ENCODE measurements around the gene EML3.
"Not testable (repeated sequence)": the region's sequence is repeated elsewhere in the genome, so short reads cannot be mapped to it uniquely, and the experiment has no call there.

EML3 gene

GRCh38 chr11:62573592-62574362 lies 38.8 kb downstream of the EML3 start, which contains the start of gene EEF1G:
Gene EEF1G (minus strand): TSS chr11:62573891. CDS start chr11:62573842, 49 bp downstream.
- ChIA-PET CTCF (interaction anchor here (0.8 to 2.1 kb wide), 10 partner anchors 8 to 178 kb away, joined by 3 to 15 read pairs (median 4); no protein-coding TSS in a partner anchor), POLR2A (interaction anchor here (0.6 to 2.4 kb wide), 28 partner anchors 9 to 280 kb away, joined by 3 to 65 read pairs (median 5); partner anchors contain the start of genes AHNAK, C11orf98, CSKMT and LBHD1)
- peak within 1 kb of the TSS; percentile 97 for H3K4me3 ChIP-seq (ENCODE audit: low read depth, low read length)
- TF ChIP-seq CTCF (IDR thresholded peaks at IDR 0.05; ENCODE audit: insufficient read depth, low read length, missing control alignments) = no peak
- peak; percentile 99 for DNase-seq (ENCODE audit: low read depth, low spot score)

GRCh38 chr11:62573006-62573591 lies 39.5 kb downstream of the EML3 start:
- TF ChIP-seq CTCF (IDR thresholded peaks at IDR 0.05; ENCODE audit: insufficient read depth, low read length, missing control alignments) = no peak
- ChIA-PET POLR2A (interaction anchor here (0.7 to 2.4 kb wide), 25 partner anchors 9 to 268 kb away, joined by 3 to 65 read pairs (median 5); partner anchors contain the start of genes AHNAK, C11orf98, CSKMT and LBHD1), CTCF (interaction anchor here (0.7 to 4.7 kb wide), 14 partner anchors 12 to 178 kb away, joined by 3 to 61 read pairs (median 4); partner anchors contain the start of gene TUT1)
- no peak for DNase-seq (ENCODE audit: low read depth, low spot score)
- peak overlapping the region; percentile 97 for H3K4me3 ChIP-seq (ENCODE audit: low read depth, low read length)

DNA sequence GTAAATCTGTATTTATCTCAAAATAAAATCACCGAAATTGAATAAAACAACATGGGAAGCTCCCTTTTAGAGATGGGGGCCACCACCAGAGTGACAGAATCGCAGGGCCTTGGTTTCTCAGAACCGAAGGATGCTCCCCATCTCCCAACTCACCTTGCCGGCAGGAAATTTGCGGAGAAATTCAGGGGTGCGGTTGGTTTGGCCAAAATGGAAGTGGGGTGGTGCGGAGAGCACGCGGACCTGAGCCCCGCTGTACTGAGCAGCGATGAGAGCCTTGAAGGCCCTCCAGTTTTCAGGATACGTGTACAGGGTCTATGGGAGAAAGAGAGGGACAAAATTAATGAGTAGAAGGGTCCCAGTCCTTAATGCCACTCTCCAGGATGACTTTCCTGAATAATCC lies 40.1 kb downstream of the EML3 start:
- H3K4me3 ChIP-seq (ENCODE audit: low read depth, low read length) = peak overlapping the region; percentile 97
- ChIA-PET POLR2A (interaction anchor here (1.5 to 1.9 kb wide), 2 partner anchors 8 to 12 kb away, joined by 4 to 10 read pairs; no protein-coding TSS in a partner anchor), CTCF (interaction anchor here (0.7 to 4.7 kb wide), 9 partner anchors 13 to 177 kb away, joined by 3 to 61 read pairs (median 6); partner anchors contain the start of gene TUT1)
- no peak for DNase-seq (ENCODE audit: low read depth, low spot score)
- TF ChIP-seq CTCF (IDR thresholded peaks at IDR 0.05; ENCODE audit: insufficient read depth, low read length, missing control alignments) = no peak

DNA sequence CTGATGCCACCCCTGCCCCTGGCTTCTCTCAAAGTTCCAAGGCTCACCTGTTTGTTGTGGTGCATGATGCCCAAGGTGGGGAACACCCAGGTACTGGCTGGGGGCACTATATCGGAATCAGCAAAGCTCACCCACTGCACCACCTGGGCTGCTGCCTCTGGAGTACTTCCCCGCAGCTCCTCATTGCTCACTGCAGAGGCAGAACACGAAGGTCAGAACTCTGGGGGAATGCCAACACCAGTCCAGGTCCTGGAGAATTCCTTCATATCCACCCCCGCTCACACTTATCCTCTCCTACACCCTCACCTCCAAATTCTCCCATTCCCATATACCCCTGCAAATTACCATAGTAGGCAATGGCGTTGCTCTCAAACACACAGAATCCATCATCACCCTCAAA lies 41.1 kb downstream of the EML3 start:
- H3K4me3 ChIP-seq (ENCODE audit: low read depth, low read length); DNase-seq (ENCODE audit: low read depth, low spot score): not testable (repeated sequence)
- CTCF ChIA-PET = interaction anchor here (2.6 to 4.7 kb wide), 3 partner anchors 13 to 176 kb away, joined by 21 to 61 read pairs (median 23); no protein-coding TSS in a partner anchor
- POLR2A ChIA-PET = interaction anchor here (0.7 to 2.1 kb wide), 2 partner anchors 18 to 35 kb away, joined by 3 to 7 read pairs; no protein-coding TSS in a partner anchor

- DNase-seq (ENCODE audit: low read depth, low spot score); H3K4me3 ChIP-seq (ENCODE audit: low read depth, low read length): not testable (repeated sequence)
- ChIA-PET CTCF (interaction anchor here (0.6 to 4.7 kb wide), 6 partner anchors 12 to 176 kb away, joined by 3 to 61 read pairs (median 12); partner anchors contain the start of gene TUT1), POLR2A (interaction anchor here (2.1 kb wide), 1 partner anchor 18 kb away, joined by 7 read pairs; no protein-coding TSS in a partner anchor)
Measured at GRCh38 chr11:62570903-62571302, 41.7 kb downstream of the EML3 start.

- ChIA-PET CTCF (interaction anchor here (0.7 to 4.7 kb wide), 7 partner anchors 11 to 174 kb away, joined by 3 to 61 read pairs (median 4); partner anchors contain the start of gene TUT1), POLR2A (interaction anchor here (0.7 to 2.1 kb wide), 2 partner anchors 9 to 16 kb away, joined by 5 to 7 read pairs; no protein-coding TSS in a partner anchor)
- no peak for TF ChIP-seq CTCF (IDR thresholded peaks at IDR 0.05; ENCODE audit: insufficient read depth, low read length, missing control alignments)
- H3K4me3 ChIP-seq (ENCODE audit: low read depth, low read length) = no peak overlapping the region
- no peak for DNase-seq (ENCODE audit: low read depth, low spot score)
Measured at GRCh38 chr11:62569611-62570010, 43.0 kb downstream of the EML3 start.

Data from AG04449 (cell line).